Right atrium auricular region (tissue), 2 donors: ENCODE measurements around the gene MED16. TPM values are rescaled to one million over a fixed set of nuclear protein-coding genes. Genes with fewer than 3 reads are reported as not detected.
"Not testable (repeated sequence)": the region's sequence is repeated elsewhere in the genome, so short reads cannot be mapped to it uniquely, and the experiment has no call there.

Experiments
- DNase-seq: peaks from one replicate; pipeline ENCODE4 v3.0.0-alpha.2; 2019; ENCODE audit warnings: low spot score
- H3K27ac ChIP-seq, 2 donors: fragments of 200-600 bp; sonication (generic); 1 replicate in 1 of 2; 2 replicates in 1 of 2; pipeline ENCODE4 v1.5.1; 2016 to 2019
- H3K27me3 ChIP-seq, 2 donors: fragments of 200-600 bp; sonication (generic); one replicate each; pipeline versions ENCODE4 v1.5.1 to v1.6.0; 2017 to 2019
- H3K36me3 ChIP-seq: fragments of 200-600 bp; sonication (generic); one replicate; pipeline ENCODE4 v1.5.1; 2016
- H3K4me1 ChIP-seq, 2 donors: fragments of 200-600 bp; sonication (generic); one replicate each; pipeline versions ENCODE4 v1.5.1 to v1.6.0; 2017 to 2019
- H3K4me3 ChIP-seq, 2 donors: fragments of 200-600 bp; sonication (generic); 1 replicate in 1 of 2; 2 replicates in 1 of 2; pipeline ENCODE4 v1.5.1; 2017 to 2019; ENCODE audit warnings: mild to moderate bottlenecking in 1 of 2, moderate library complexity in 1 of 2
- H3K9me3 ChIP-seq, 2 donors: fragments of 200-600 bp; sonication (generic); one replicate each; pipeline ENCODE4 v1.5.1; 2019
- CTCF ChIP-seq, 2 donors: fragments of 200-600 bp; sonication (generic); IDR thresholded peaks; one replicate each; pipeline ENCODE4 v1.5.1; 2019; ENCODE audit warnings: antibody characterized with exemption in 2 of 2
- total RNA-seq, 2 donors: library from RNA; depleted of rRNA; stranded (reverse); fragments of >200 nt; gene quantifications; one replicate each; pipeline ENCODE4 v1.1.0, GENCODE V29; 2016

MED16 gene
- total RNA-seq, 2 donors from 2014 or later: 17.7 to 26.5 TPM

GRCh38 chr19:824885-825284 lies 68.1 kb downstream of the MED16 start:
- Histone ChIP-seq H3K4me3 (no peak overlapping the region), H3K27me3 (peaks cover 0 to 9% of the 10 kb centered on the region in 2 donors), H3K4me1 (peaks cover 0 to 18% of the 10 kb centered on the region in 2 donors), H3K9me3 (no peaks in the 10 kb centered on the region), H3K36me3 (no peaks in the 10 kb centered on the region), H3K27ac (no peak overlapping the region)
- no peak for TF ChIP-seq CTCF (IDR thresholded peaks at IDR 0.05)
- no peak for DNase-seq

GRCh38 chr19:823565-824121 lies 69.3 kb downstream of the MED16 start:
- no peaks in the 10 kb centered on the region for H3K9me3 ChIP-seq
- no peak overlapping the region for H3K27ac ChIP-seq
- H3K36me3 ChIP-seq: no peaks in the 10 kb centered on the region
- TF ChIP-seq CTCF (IDR thresholded peaks at IDR 0.05): no peak
- DNase-seq: no peak
- peaks cover 0 to 9% of the 10 kb centered on the region in 2 donors for H3K27me3 ChIP-seq
- no peak overlapping the region for H3K4me3 ChIP-seq
- peaks cover 0 to 18% of the 10 kb centered on the region in 2 donors for H3K4me1 ChIP-seq

- no peak within 1 kb of the TSS for H3K27ac ChIP-seq
- no peak for DNase-seq
- H3K27me3 ChIP-seq: peaks cover 0 to 9% of the 10 kb centered on the region in 2 donors
- no peaks in the 10 kb centered on the region for H3K9me3 ChIP-seq
- peaks cover 0 to 18% of the 10 kb centered on the region in 2 donors for H3K4me1 ChIP-seq
- peak within 1 kb of the TSS; percentile 26 to 53 for H3K4me3 ChIP-seq
- TF ChIP-seq CTCF (IDR thresholded peaks at IDR 0.05): no peak
- no peaks in the 10 kb centered on the region for H3K36me3 ChIP-seq
These were observed 71.0 kb downstream of the MED16 start, which contains the start of gene PLPPR3 for GRCh38 chr19:821825-822503. Gene PLPPR3 (minus strand): TSS chr19:821955. CDS start chr19:821559, 396 bp downstream.

- H3K27ac ChIP-seq: no peak overlapping the region
- H3K4me1 ChIP-seq: peaks cover 0 to 18% of the 10 kb centered on the region in 2 donors
- TF ChIP-seq CTCF (IDR thresholded peaks at IDR 0.05): no peak
- H3K4me3 ChIP-seq: peak overlapping the region; percentile 26 to 53
- peaks cover 0 to 9% of the 10 kb centered on the region in 2 donors for H3K27me3 ChIP-seq
- no peaks in the 10 kb centered on the region for H3K36me3 ChIP-seq
- DNase-seq: no peak
- no peaks in the 10 kb centered on the region for H3K9me3 ChIP-seq
These were observed 71.7 kb downstream of the MED16 start for GRCh38 chr19:821231-821824.

GRCh38 chr19:820212-820611 lies 72.8 kb downstream of the MED16 start:
- not testable (repeated sequence) for H3K36me3 ChIP-seq, H3K27me3 ChIP-seq, H3K9me3 ChIP-seq, H3K27ac ChIP-seq, H3K4me3 ChIP-seq, DNase-seq
- peaks cover 0 to 18% of the 10 kb centered on the region in 2 donors for H3K4me1 ChIP-seq

Other genes with a start within 250 kb of the MED16 start
- 10 to 100 TPM; 53.3 to 68.5 TPM for gene RNF126, start 230.0 kb downstream of the MED16 start, total RNA-seq
- gene FSTL3, start 216.8 kb downstream of the MED16 start, total RNA-seq: 100 to 1,000 TPM in 1 of 2 donors, 10 to 100 TPM in 1; 64.4 to 437 TPM
- not detected for gene PRSS57, start 197.7 kb downstream of the MED16 start, total RNA-seq
- 10 to 100 TPM; 28.7 to 64.9 TPM for gene PALM, start 184.3 kb downstream of the MED16 start, total RNA-seq
- 1 to 10 TPM in 1 of 2 donors, under 1 TPM in 1; 0.96 to 1.5 TPM for gene MISP, start 142.1 kb downstream of the MED16 start, total RNA-seq
- 10 to 100 TPM; 49.4 to 73.9 TPM for gene PTBP1, start 95.7 kb downstream of the MED16 start, total RNA-seq
- not detected for gene PLPPR3, start 71.2 kb downstream of the MED16 start, total RNA-seq
- gene AZU1, start 65.3 kb downstream of the MED16 start, total RNA-seq: not detected
- not detected for gene PRTN3, start 52.2 kb downstream of the MED16 start, total RNA-seq
- under 1 TPM; 0.67 to 0.83 TPM for gene ELANE, start 40.9 kb downstream of the MED16 start, total RNA-seq
- 100 to 1,000 TPM; 133 to 652 TPM for gene CFD, start 33.5 kb downstream of the MED16 start, total RNA-seq
- gene RNU6-9, start 297 bp upstream of the MED16 start, total RNA-seq: not detected
- 10 to 100 TPM; 19.5 to 30.4 TPM for gene R3HDM4, start 20.0 kb upstream of the MED16 start, total RNA-seq
- not detected for gene KISS1R, start 24.1 kb upstream of the MED16 start, total RNA-seq
- 1 to 10 TPM; 1.7 to 3.4 TPM for gene ARID3A, start 32.8 kb upstream of the MED16 start, total RNA-seq
- gene WDR18, start 91.2 kb upstream of the MED16 start, total RNA-seq: 10 to 100 TPM; 13.3 to 24.9 TPM
- gene GRIN3B, start 107.2 kb upstream of the MED16 start, total RNA-seq: under 1 TPM in 1 of 2 donors, not detected in 1; 0.12 TPM
- gene TMEM259, start 127.9 kb upstream of the MED16 start, total RNA-seq: 100 to 1,000 TPM; 129 to 170 TPM
- not detected for gene RNU6-2, start 128.3 kb upstream of the MED16 start, total RNA-seq
- 10 to 100 TPM; 47.8 to 48.5 TPM for gene CNN2, start 133.4 kb upstream of the MED16 start, total RNA-seq
- 1 to 10 TPM; 4.8 to 5.9 TPM for gene ABCA7, start 146.9 kb upstream of the MED16 start, total RNA-seq
- 10 to 100 TPM in 1 of 2 donors, 1 to 10 TPM in 1; 5.2 to 12.8 TPM for gene ARHGAP45, start 174.0 kb upstream of the MED16 start, total RNA-seq
- gene POLR2E, start 202.2 kb upstream of the MED16 start, total RNA-seq: 100 to 1,000 TPM; 149 to 252 TPM
- gene GPX4, start 210.8 kb upstream of the MED16 start, total RNA-seq: 100 to 1,000 TPM; 404 to 529 TPM